Esophagus squamous epithelium (tissue), 4 donors: ENCODE data around the gene RASGRP4.

ENCODE experiments used
- CTCF ChIP-seq, 6 experiments: fragments of 450-650 bp in 4 of 6; fragments of 200-600 bp in 2 of 6; sonication (generic) in 2 of 6; IDR thresholded peaks; one replicate each; pipeline ENCODE4 v1.5.1; 2016 to 2019; ENCODE audit warnings: antibody characterized with exemption in 6 of 6, mild to moderate bottlenecking in 4 of 6, moderate library complexity in 4 of 6
- POLR2A ChIP-seq, 4 donors: fragments of 450-650 bp; IDR thresholded peaks; one replicate each; pipeline ENCODE4 v1.6.1; 2017; ENCODE audit warnings: antibody characterized with exemption in 4 of 4, mild to moderate bottlenecking in 4 of 4, moderate library complexity in 3 of 4

GRCh38 chr19:38402967-38403674 lies 22.9 kb downstream of the RASGRP4 start, which contains the start of gene FAM98C:
- TF ChIP-seq CTCF (IDR thresholded peaks at IDR 0.05) (peak; percentile 96 to 100 (median 99)), POLR2A (IDR thresholded peaks at IDR 0.05) (peak in 2 of 4 donors; percentile 9 to 58)
